Cerebellar cortex (tissue), 1 donor: Measurements from ENCODE around the gene HSP90AA1.
"Not testable (repeated sequence)": the region's sequence is repeated elsewhere in the genome, so short reads cannot be mapped to it uniquely, and the experiment has no call there.

ENCODE experiments used
- DNase-seq: peaks from one replicate; pipeline ENCODE4 v3.0.0-alpha.2; 2015; ENCODE audit warnings: low spot score

The HSP90AA1 gene

GRCh38 chr14:102086972-102087761, at the start of gene HSP90AA1:
HSP90AA1 (minus strand) TSS chr14:102087044; CDS start chr14:102086378, 666 bp downstream.
- DNase-seq: peak; percentile 78

GRCh38 chr14:102135456-102135855, 48.6 kb upstream of the HSP90AA1 start:
- not testable (repeated sequence) for DNase-seq

- not testable (repeated sequence) for DNase-seq
Measured at GRCh38 chr14:102134719-102135118, 47.9 kb upstream of the HSP90AA1 start.

- not testable (repeated sequence) for DNase-seq
Measured at GRCh38 chr14:102134021-102134420, 47.2 kb upstream of the HSP90AA1 start.

GRCh38 chr14:102131741-102132140, 44.9 kb upstream of the HSP90AA1 start:
- DNase-seq: no peak

- DNase-seq: no peak
Measured at GRCh38 chr14:102126807-102127455, 40.1 kb upstream of the HSP90AA1 start.

GRCh38 chr14:102125546-102125945, 38.7 kb upstream of the HSP90AA1 start:
- no peak for DNase-seq

- no peak for DNase-seq
Measured at GRCh38 chr14:102124419-102124818, 37.6 kb upstream of the HSP90AA1 start.

GRCh38 chr14:102121567-102121966, 34.7 kb upstream of the HSP90AA1 start:
- no peak for DNase-seq

GRCh38 chr14:102120888-102121287, 34.0 kb upstream of the HSP90AA1 start:
- no peak for DNase-seq

GRCh38 chr14:102117852-102118251, 31.0 kb upstream of the HSP90AA1 start:
- DNase-seq: no peak

- DNase-seq: no peak
Measured at GRCh38 chr14:102116361-102117180, 29.7 kb upstream of the HSP90AA1 start.

GRCh38 chr14:102111101-102111500, 24.3 kb upstream of the HSP90AA1 start:
- no peak for DNase-seq

GRCh38 chr14:102109332-102109731, 22.5 kb upstream of the HSP90AA1 start:
- not testable (repeated sequence) for DNase-seq

GRCh38 chr14:102105369-102105768, 18.5 kb upstream of the HSP90AA1 start:
- no peak for DNase-seq

GRCh38 chr14:102103062-102103695, 16.3 kb upstream of the HSP90AA1 start:
- DNase-seq: no peak

GRCh38 chr14:102097441-102098135, 10.7 kb upstream of the HSP90AA1 start:
- DNase-seq: no peak

GRCh38 chr14:102096569-102097188, 9.8 kb upstream of the HSP90AA1 start:
- DNase-seq: peak; percentile 94

- DNase-seq: no peak
Measured at GRCh38 chr14:102095871-102096568, 9.2 kb upstream of the HSP90AA1 start.

GRCh38 chr14:102095231-102095870, 8.5 kb upstream of the HSP90AA1 start:
- DNase-seq: no peak
